ENCODE measurements around the gene LSM2. TPM values are rescaled to one million over a fixed set of nuclear protein-coding genes. Genes with fewer than 3 reads are reported as not detected.

The LSM2 gene
- total RNA-seq, 1 donor from 2014 or later: 19.4 TPM

DNA sequence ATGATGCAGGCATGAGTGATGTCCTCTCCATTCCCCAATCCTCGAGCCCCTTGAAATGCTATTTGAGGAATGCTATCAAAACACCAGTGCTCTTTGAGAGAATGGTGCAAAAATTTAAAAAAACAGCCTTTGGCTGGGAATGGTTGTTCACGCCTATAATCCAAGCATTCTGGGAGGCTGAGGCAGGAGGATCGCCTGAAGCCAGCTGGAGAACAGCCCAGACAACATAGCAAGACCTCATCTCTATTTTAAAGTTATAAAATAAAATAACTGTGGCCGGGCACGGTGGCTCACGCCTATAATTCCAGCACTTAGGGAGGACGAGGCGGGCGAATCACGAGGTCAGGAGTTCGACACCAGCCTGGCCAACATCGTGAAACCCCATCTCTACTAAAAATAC lies 7.0 kb downstream of the LSM2 start:
- Histone ChIP-seq H3K4me3 (no peak overlapping the region), H3K27ac (replicated peaks) (no peak overlapping the region), H3K27me3 (ENCODE audit: low read depth) (no peaks in the 10 kb centered on the region), H3K36me3 (peaks cover 14% of the 10 kb centered on the region), H3K4me1 (peaks cover 13% of the 10 kb centered on the region), H3K9me3 (replicated peaks) (no peaks in the 10 kb centered on the region)
- DNase-seq: no peak
- TF ChIP-seq, protein P1, sequence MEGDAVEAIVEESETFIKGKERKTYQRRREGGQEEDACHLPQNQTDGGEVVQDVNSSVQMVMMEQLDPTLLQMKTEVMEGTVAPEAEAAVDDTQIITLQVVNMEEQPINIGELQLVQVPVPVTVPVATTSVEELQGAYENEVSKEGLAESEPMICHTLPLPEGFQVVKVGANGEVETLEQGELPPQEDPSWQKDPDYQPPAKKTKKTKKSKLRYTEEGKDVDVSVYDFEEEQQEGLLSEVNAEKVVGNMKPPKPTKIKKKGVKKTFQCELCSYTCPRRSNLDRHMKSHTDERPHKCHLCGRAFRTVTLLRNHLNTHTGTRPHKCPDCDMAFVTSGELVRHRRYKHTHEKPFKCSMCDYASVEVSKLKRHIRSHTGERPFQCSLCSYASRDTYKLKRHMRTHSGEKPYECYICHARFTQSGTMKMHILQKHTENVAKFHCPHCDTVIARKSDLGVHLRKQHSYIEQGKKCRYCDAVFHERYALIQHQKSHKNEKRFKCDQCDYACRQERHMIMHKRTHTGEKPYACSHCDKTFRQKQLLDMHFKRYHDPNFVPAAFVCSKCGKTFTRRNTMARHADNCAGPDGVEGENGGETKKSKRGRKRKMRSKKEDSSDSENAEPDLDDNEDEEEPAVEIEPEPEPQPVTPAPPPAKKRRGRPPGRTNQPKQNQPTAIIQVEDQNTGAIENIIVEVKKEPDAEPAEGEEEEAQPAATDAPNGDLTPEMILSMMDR (IDR thresholded peaks at IDR 0.05; ENCODE audit: borderline replicate concordance): no peak
- intact Hi-C loops (cut with micrococcal nuclease): no loop called here

GRCh38 chr6:31797588-31797987 lies 9.2 kb downstream of the LSM2 start:
- H3K27ac ChIP-seq (replicated peaks): peak overlapping the region; percentile 8
- peak; percentile 3 for DNase-seq

GRCh38 chr6:31796993-31797385 lies 9.8 kb downstream of the LSM2 start:
- Histone ChIP-seq H3K27ac (replicated peaks) (peak overlapping the region; percentile 99), H3K27me3 (ENCODE audit: low read depth) (no peaks in the 10 kb centered on the region), H3K4me1 (peaks cover 21% of the 10 kb centered on the region), H3K4me3 (no peak overlapping the region), H3K9me3 (replicated peaks) (no peaks in the 10 kb centered on the region), H3K36me3 (peaks cover 17% of the 10 kb centered on the region)
- intact Hi-C loops (cut with micrococcal nuclease): no loop called here
- DNase-seq: no peak
- TF ChIP-seq, protein P1 (IDR thresholded peaks at IDR 0.05; ENCODE audit: borderline replicate concordance): no peak

More at GRCh38 chr6:31797588-31797987, 9.2 kb downstream of the LSM2 start:
- no peaks in the 10 kb centered on the region for H3K27me3 ChIP-seq (ENCODE audit: low read depth)
- H3K4me1 ChIP-seq: peaks cover 21% of the 10 kb centered on the region
- peaks cover 16% of the 10 kb centered on the region for H3K36me3 ChIP-seq
- no peaks in the 10 kb centered on the region for H3K9me3 ChIP-seq (replicated peaks)
- intact Hi-C loops (cut with micrococcal nuclease): no loop called here
- H3K4me3 ChIP-seq: no peak overlapping the region
- TF ChIP-seq, protein P1 (IDR thresholded peaks at IDR 0.05; ENCODE audit: borderline replicate concordance): no peak

- intact Hi-C loops (cut with micrococcal nuclease): no loop called here
- Histone ChIP-seq H3K27ac (replicated peaks) (peak within 1 kb of the TSS; percentile 99), H3K36me3 (peaks cover 20% of the 10 kb centered on the region)
Observed at GRCh38 chr6:31795616-31796298, 11.0 kb downstream of the LSM2 start, which contains the start of gene VARS1. TSS of gene VARS1 (minus strand) at chr6:31795752. CDS start at chr6:31795217, 535 bp downstream.

GRCh38 chr6:31794866-31795615 lies 11.7 kb downstream of the LSM2 start:
- Histone ChIP-seq H3K9me3 (replicated peaks) (no peaks in the 10 kb centered on the region), H3K36me3 (peaks cover 27% of the 10 kb centered on the region), H3K4me3 (peak overlapping the region; percentile 99), H3K27me3 (ENCODE audit: low read depth) (no peaks in the 10 kb centered on the region), H3K4me1 (peaks cover 21% of the 10 kb centered on the region), H3K27ac (replicated peaks) (peak overlapping the region; percentile 99)
- no peak for DNase-seq
- intact Hi-C loops (cut with micrococcal nuclease): no loop called here
- TF ChIP-seq, protein P1 (IDR thresholded peaks at IDR 0.05; ENCODE audit: borderline replicate concordance): no peak

More at GRCh38 chr6:31795616-31796298, 11.0 kb downstream of the LSM2 start, which contains the start of gene VARS1:
- Histone ChIP-seq H3K27me3 (ENCODE audit: low read depth) (no peaks in the 10 kb centered on the region), H3K4me3 (peak within 1 kb of the TSS; percentile 99), H3K4me1 (peaks cover 21% of the 10 kb centered on the region), H3K9me3 (replicated peaks) (no peaks in the 10 kb centered on the region)
- peak; percentile 94 for DNase-seq
- TF ChIP-seq, protein P1 (IDR thresholded peaks at IDR 0.05; ENCODE audit: borderline replicate concordance): peak; percentile 90

Data from left ventricle myocardium inferior (tissue), 1 donor.